Measurements from ENCODE around the gene RGS4.

RGS4 gene

DNA sequence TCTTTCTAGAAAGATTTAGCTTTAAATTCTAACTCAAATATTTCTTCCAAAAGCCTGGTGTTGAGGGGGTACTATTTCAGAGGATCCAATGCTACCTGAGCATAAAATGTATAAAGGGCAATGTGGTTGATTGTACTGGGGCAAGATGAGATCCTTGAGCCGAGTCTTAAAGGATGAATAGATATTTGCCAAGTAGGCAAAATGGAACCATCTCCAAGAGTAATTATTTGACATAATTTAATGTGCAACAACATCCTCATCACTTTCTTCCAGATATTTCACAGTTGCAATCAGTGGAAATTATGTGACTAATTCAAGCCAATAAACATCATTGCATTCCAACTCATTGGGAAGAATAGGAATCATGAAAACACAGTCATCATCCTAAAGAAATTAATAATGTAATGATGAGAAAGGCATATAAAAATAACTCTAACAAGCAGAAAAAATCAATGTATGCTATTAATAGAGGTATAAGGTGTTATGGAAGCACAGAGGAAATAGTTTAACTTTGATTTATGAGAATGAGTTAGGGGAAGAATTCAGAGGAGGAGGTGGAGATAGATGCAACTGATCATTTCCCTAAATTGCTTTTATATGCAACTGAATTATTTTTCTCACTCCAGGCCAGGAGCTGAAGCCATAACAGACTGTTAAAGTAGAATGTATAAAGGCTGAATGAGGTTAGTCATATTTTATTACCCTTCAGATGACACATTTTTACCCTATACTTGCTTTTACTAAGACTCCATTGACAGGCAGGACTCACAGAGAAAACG, 30.0 kb upstream of the RGS4 start:
- no peak for DNase-seq (ENCODE audit: extremely low spot score)

GRCh38 chr1:163039707-163040093, 29.5 kb upstream of the RGS4 start:
- no peak for DNase-seq (ENCODE audit: extremely low spot score)
- ChIA-PET POLR2A (no interaction called here), CTCF (interaction anchor here (1.2 kb wide), 1 partner anchor 17 kb away, joined by 4 read pairs; no protein-coding TSS in a partner anchor)
- TF ChIP-seq CTCF (IDR thresholded peaks at IDR 0.05; ENCODE audit: control extremely low read depth, extremely low read depth, low read depth, missing control alignments) = no peak

More for the DNA sequence above, 30.0 kb upstream of the RGS4 start:
- ChIA-PET POLR2A (no interaction called here), CTCF (interaction anchor here (1.2 kb wide), 1 partner anchor 17 kb away, joined by 4 read pairs; no protein-coding TSS in a partner anchor)
- TF ChIP-seq CTCF (IDR thresholded peaks at IDR 0.05; ENCODE audit: control extremely low read depth, extremely low read depth, low read depth, missing control alignments) = no peak

DNA sequence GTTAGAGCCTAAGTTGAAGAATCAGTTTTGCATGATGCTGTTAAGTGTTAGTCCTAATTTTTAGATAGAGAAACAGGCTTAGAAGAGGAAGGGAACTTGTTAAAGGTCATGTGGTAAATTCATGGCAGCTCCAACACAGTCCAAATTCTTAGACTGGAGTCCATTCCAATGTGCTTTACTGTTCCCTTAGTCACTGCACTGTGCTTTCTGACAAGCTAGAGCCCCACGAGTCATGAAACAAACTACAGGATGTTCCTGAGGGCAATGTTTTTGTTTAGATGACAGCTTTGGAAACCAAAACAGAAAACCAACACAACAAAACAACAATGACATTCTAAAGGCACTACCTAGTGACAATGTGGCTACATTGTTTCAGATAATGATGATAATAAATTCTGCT, 23.1 kb upstream of the RGS4 start:
- POLR2A ChIA-PET = no interaction called here
- no peak for TF ChIP-seq CTCF (IDR thresholded peaks at IDR 0.05; ENCODE audit: control extremely low read depth, extremely low read depth, low read depth, missing control alignments)
- no peak for DNase-seq (ENCODE audit: extremely low spot score)
- CTCF ChIA-PET = no interaction called here

DNA sequence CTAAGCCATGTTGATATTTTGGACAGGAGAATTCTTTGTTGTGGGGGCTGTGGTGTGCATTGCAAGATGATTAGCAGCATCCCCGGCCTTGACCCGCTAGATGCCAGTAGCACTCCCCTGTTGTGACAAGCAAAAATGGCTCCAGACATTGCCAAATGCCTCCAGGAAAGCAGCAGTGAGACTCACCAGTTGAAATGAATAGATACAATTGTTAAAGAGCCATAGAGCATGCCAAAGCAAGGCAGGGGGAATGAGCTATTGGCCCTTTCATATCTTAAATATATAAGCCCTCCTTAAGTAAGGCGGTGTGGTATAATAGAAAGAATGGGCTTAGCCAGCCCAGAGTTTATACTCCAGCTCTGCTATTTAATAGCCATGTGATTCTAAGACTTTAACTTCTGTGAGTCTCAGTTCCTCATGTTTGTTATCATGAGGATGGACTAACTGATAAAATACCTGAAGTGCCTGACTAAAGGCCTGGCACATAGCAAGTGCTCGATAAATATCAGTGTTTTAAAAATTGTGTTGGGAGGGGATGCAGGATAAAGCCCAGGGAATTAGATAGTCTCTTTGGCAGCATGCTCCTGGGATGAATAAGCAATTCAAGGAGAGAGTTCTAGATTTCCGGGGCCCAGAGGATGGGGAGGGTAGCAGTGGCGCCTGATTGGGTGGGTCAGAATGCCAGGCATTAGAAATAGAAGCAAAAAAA, 21.1 kb upstream of the RGS4 start:
- ChIA-PET CTCF (no interaction called here), POLR2A (no interaction called here)
- no peak for DNase-seq (ENCODE audit: extremely low spot score)
- no peak for TF ChIP-seq CTCF (IDR thresholded peaks at IDR 0.05; ENCODE audit: control extremely low read depth, extremely low read depth, low read depth, missing control alignments)

GRCh38 chr1:163048869-163049268, 20.3 kb upstream of the RGS4 start:
- no peak for DNase-seq (ENCODE audit: extremely low spot score)
- ChIA-PET POLR2A (no interaction called here), CTCF (no interaction called here)
- TF ChIP-seq CTCF (IDR thresholded peaks at IDR 0.05; ENCODE audit: control extremely low read depth, extremely low read depth, low read depth, missing control alignments) = no peak

DNA sequence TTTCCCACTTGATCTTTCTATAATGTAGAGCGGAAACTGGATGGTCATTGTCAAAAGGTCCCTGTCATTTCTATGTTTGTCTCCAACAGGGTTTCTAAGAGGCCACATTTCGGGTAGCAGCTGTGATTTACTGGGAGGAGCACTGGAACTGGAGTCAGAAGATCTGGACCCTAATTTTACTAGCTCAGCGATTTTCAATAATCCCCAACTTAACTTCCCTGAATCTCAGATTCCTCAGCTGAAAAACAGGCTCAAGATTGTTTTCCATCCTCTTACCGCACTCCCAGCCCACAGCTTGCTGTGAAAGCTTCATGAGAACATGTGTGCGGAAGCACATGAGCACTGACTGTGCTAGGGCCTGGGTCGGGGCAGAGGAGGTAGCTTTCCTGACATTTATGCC, 19.9 kb upstream of the RGS4 start:
- CTCF ChIA-PET = no interaction called here
- no peak for DNase-seq (ENCODE audit: extremely low spot score)
- no peak for TF ChIP-seq CTCF (IDR thresholded peaks at IDR 0.05; ENCODE audit: control extremely low read depth, extremely low read depth, low read depth, missing control alignments)
- POLR2A ChIA-PET = no interaction called here
